Measurements from ENCODE around the gene C20orf204.

The C20orf204 gene

DNA sequence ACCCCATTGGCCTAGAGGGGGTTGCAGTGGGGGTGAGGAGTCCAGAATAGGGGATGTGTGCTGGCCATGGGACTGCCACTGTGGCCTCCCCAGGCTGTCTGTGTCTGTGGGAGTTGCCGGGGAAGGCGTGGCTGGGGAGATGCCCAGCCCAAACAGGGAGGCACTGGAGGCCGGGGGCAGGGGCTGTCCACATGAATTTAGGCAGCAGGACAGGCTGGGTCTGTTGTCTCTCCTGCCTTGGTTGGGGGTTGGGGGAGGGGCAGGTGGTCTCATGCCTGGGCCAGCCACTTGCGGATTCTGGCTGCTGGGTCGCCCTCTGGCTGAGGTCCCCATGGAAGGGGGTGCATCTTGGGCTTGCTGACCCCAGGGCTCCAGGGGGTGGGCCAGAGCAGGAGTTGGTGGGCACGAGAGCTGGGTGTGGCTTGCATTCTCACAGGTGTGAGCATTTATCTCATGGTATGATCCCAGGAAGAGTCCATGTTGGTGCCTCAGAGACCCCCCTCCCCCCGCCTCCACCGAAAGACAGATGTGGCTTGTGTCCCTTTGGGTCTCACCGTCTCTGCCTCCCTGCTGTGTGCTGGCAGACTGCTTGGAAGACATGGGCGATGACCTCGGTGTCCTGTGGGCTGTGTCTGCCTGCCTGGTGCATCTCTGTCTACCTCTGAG, 9.5 kb downstream of the C20orf204 start:
- Histone ChIP-seq H3K9ac (ENCODE audit: low read length) (no peak overlapping the region), H3K4me1 (ENCODE audit: low read length) (peaks cover 14% of the 10 kb centered on the region), H3K36me3 (replicated peaks; ENCODE audit: low read depth, low read length) (no peaks in the 10 kb centered on the region), H3K4me3 (ENCODE audit: low read length) (no peak overlapping the region), H2AFZ (ENCODE audit: low read depth, low read length) (no peak overlapping the region), H3K27ac (ENCODE audit: low read length) (no peak overlapping the region), H3K79me2 (ENCODE audit: low read length) (no peaks in the 10 kb centered on the region), H4K20me1 (ENCODE audit: insufficient read depth, low read length) (no peaks in the 10 kb centered on the region), H3K9me3 (ENCODE audit: insufficient read depth, low read length) (no peaks in the 10 kb centered on the region), H3K4me2 (ENCODE audit: low read length) (no peak overlapping the region), H3K27me3 (ENCODE audit: low read depth, low read length) (peaks cover 7% of the 10 kb centered on the region)
- TF ChIP-seq, protein P1, sequence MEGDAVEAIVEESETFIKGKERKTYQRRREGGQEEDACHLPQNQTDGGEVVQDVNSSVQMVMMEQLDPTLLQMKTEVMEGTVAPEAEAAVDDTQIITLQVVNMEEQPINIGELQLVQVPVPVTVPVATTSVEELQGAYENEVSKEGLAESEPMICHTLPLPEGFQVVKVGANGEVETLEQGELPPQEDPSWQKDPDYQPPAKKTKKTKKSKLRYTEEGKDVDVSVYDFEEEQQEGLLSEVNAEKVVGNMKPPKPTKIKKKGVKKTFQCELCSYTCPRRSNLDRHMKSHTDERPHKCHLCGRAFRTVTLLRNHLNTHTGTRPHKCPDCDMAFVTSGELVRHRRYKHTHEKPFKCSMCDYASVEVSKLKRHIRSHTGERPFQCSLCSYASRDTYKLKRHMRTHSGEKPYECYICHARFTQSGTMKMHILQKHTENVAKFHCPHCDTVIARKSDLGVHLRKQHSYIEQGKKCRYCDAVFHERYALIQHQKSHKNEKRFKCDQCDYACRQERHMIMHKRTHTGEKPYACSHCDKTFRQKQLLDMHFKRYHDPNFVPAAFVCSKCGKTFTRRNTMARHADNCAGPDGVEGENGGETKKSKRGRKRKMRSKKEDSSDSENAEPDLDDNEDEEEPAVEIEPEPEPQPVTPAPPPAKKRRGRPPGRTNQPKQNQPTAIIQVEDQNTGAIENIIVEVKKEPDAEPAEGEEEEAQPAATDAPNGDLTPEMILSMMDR (IDR thresholded peaks at IDR 0.05; ENCODE audit: low read depth, low read length) = no peak
- TF ChIP-seq EZH2phosphoT487 (IDR thresholded peaks at IDR 0.05; ENCODE audit: low read depth) = no peak

DNA sequence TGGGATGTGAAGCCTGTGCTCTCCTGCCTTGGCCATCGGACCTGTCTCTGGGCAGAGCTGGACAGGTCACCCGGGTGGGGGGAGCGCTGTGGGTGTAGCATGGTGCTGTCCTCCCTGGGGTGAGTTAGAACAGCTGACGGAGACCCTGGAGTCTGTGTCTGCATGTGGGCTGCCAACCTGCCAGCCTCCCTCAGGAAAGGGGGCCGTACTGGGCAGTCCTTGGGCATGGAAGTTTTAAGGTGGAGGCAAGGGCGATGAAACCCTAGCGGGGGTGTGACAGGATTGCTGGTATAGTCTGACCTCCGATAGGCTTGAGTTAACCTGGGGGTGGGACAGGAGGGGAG, 11.0 kb downstream of the C20orf204 start:
- H3K27me3 ChIP-seq (ENCODE audit: low read depth, low read length) = peaks cover 7% of the 10 kb centered on the region

DNA sequence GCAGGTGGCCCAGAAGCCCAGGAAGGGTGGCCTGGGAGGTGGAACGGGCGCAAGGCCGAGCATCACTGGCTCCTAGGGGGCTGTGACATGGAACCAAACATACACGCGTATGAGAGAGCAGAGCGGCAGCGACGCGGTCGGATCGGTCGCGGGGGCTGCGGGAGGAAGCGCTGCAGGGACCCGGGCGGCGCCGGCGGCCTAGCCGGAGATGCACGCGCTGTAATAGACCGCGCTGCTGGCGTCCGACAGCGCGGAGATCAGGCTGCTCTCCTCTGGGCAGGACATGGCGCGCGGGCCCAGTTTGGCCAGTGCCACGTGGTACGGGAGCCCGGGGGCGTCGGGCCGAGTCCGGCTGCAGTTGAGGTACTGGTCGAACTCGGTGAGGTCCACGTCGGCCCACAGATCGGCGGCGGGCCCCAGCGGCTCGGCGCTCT, 12.0 kb downstream of the C20orf204 start:
- no peak overlapping the region for H3K4me2 ChIP-seq (ENCODE audit: low read length)
- no peaks in the 10 kb centered on the region for H3K36me3 ChIP-seq (replicated peaks; ENCODE audit: low read depth, low read length)
- peaks cover 7% of the 10 kb centered on the region for H3K27me3 ChIP-seq (ENCODE audit: low read depth, low read length)
- no peak overlapping the region for H3K9ac ChIP-seq (ENCODE audit: low read length)
- no peaks in the 10 kb centered on the region for H3K4me1 ChIP-seq (ENCODE audit: low read length)
- H3K9me3 ChIP-seq (ENCODE audit: insufficient read depth, low read length) = no peaks in the 10 kb centered on the region
- no peak overlapping the region for H3K27ac ChIP-seq (ENCODE audit: low read length)
- no peaks in the 10 kb centered on the region for H4K20me1 ChIP-seq (ENCODE audit: insufficient read depth, low read length)
- no peak overlapping the region for H2AFZ ChIP-seq (ENCODE audit: low read depth, low read length)
- no peak for TF ChIP-seq EZH2phosphoT487 (IDR thresholded peaks at IDR 0.05; ENCODE audit: low read depth)
- TF ChIP-seq, protein P1 (IDR thresholded peaks at IDR 0.05; ENCODE audit: low read depth, low read length) = no peak
- H3K4me3 ChIP-seq (ENCODE audit: low read length) = no peak overlapping the region
- no peaks in the 10 kb centered on the region for H3K79me2 ChIP-seq (ENCODE audit: low read length)

More for the DNA sequence above, 11.0 kb downstream of the C20orf204 start:
- Histone ChIP-seq H3K9ac (ENCODE audit: low read length) (no peak overlapping the region), H3K4me3 (ENCODE audit: low read length) (no peak overlapping the region), H3K9me3 (ENCODE audit: insufficient read depth, low read length) (no peaks in the 10 kb centered on the region), H3K36me3 (replicated peaks; ENCODE audit: low read depth, low read length) (no peaks in the 10 kb centered on the region), H4K20me1 (ENCODE audit: insufficient read depth, low read length) (no peaks in the 10 kb centered on the region), H3K4me2 (ENCODE audit: low read length) (no peak overlapping the region), H2AFZ (ENCODE audit: low read depth, low read length) (no peak overlapping the region), H3K4me1 (ENCODE audit: low read length) (no peaks in the 10 kb centered on the region), H3K79me2 (ENCODE audit: low read length) (no peaks in the 10 kb centered on the region), H3K27ac (ENCODE audit: low read length) (no peak overlapping the region)
- TF ChIP-seq, protein P1 (IDR thresholded peaks at IDR 0.05; ENCODE audit: low read depth, low read length) = no peak
- no peak for TF ChIP-seq EZH2phosphoT487 (IDR thresholded peaks at IDR 0.05; ENCODE audit: low read depth)

DNA sequence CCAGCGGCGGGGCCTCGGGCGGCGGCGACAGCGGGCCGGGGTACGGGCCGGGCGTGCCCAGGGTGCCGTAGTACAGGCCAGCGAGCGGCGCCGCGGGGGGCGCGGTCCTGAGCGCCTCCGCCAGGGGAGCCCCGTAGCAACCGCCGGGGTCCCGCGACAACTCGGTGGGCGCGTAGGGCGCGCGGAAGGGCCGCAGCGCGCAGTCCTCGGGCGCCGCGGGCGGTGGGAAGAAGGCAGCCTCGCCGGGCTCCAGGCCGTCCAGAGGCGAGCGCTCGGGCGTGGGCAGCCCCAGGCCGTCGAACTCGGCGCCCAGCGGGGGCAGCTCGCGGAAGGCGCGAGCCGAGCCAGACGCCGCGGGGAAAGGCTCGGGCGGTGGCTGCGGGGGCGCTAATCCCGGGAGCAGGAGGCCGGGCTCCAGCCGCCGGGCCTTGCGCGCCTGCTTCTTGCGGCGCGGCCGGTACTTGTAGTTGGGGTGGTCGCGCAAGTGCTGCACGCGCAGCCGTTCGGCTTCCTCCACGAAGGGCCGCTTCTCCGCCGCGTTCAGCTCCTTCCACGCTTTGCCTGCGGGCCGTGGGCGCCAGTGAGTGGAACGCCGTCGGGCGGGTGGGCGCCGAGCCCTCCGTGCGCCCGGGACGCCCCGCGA, 12.5 kb downstream of the C20orf204 start:
- Histone ChIP-seq H4K20me1 (ENCODE audit: insufficient read depth, low read length) (no peaks in the 10 kb centered on the region), H3K4me3 (ENCODE audit: low read length) (no peak overlapping the region), H3K4me1 (ENCODE audit: low read length) (no peaks in the 10 kb centered on the region), H3K4me2 (ENCODE audit: low read length) (no peak overlapping the region), H3K27ac (ENCODE audit: low read length) (no peak overlapping the region), H3K27me3 (ENCODE audit: low read depth, low read length) (peaks cover 7% of the 10 kb centered on the region), H3K79me2 (ENCODE audit: low read length) (no peaks in the 10 kb centered on the region), H3K9me3 (ENCODE audit: insufficient read depth, low read length) (no peaks in the 10 kb centered on the region), H3K9ac (ENCODE audit: low read length) (no peak overlapping the region), H3K36me3 (replicated peaks; ENCODE audit: low read depth, low read length) (no peaks in the 10 kb centered on the region), H2AFZ (ENCODE audit: low read depth, low read length) (no peak overlapping the region)
- TF ChIP-seq EZH2phosphoT487 (IDR thresholded peaks at IDR 0.05; ENCODE audit: low read depth) = no peak
- TF ChIP-seq, protein P1 (IDR thresholded peaks at IDR 0.05; ENCODE audit: low read depth, low read length) = no peak

All from OCI-LY3 (cell line).